Transverse colon (tissue), 4 donors: ENCODE results near the gene DEK.
"Not testable (repeated sequence)": the region's sequence is repeated elsewhere in the genome, so short reads cannot be mapped to it uniquely, and the experiment has no call there.

ENCODE experiments used
- CTCF ChIP-seq, 5 experiments: fragments of 200-600 bp in 3 of 5; fragments of 450-650 bp in 2 of 5; sonication (generic) in 3 of 5; IDR thresholded peaks; 1 replicate in 2 of 5; 2 replicates in 3 of 5; pipeline ENCODE4 v1.5.1; 2016 to 2017; ENCODE audit warnings: antibody characterized with exemption in 5 of 5, inconsistent platforms in 3 of 5, mild to moderate bottlenecking in 2 of 5, moderate library complexity in 1 of 5
- EP300 ChIP-seq: sonication (generic); formaldehyde crosslinking; IDR thresholded peaks from one replicate; pipeline ENCODE4 v1.6.1; 2017; ENCODE audit warnings: antibody characterized with exemption, low read depth
- POLR2A ChIP-seq: fragments of 450-650 bp; IDR thresholded peaks from one replicate; pipeline ENCODE4 v1.6.1; 2016; ENCODE audit warnings: antibody characterized with exemption, mild to moderate bottlenecking, moderate library complexity
- POLR2AphosphoS5 ChIP-seq, 3 donors: sonication (generic); formaldehyde crosslinking; IDR thresholded peaks; one replicate each; pipeline ENCODE4 v1.6.1; 2016; ENCODE audit warnings: antibody characterized with exemption in 3 of 3

GRCh38 chr6:18231856-18232255 lies 32.5 kb downstream of the DEK start:
- not testable (repeated sequence) for TF ChIP-seq CTCF (IDR thresholded peaks at IDR 0.05); POLR2AphosphoS5 (IDR thresholded peaks at IDR 0.05); POLR2A; EP300
